Peyer's patch (tissue), 4 donors: ENCODE measurements around the gene SRCIN1.

Source experiments
- POLR2A ChIP-seq, 2 donors: fragments of 450-650 bp; IDR thresholded peaks; one replicate each; pipeline ENCODE4 v1.5.1; 2017; ENCODE audit warnings: antibody characterized with exemption in 2 of 2, mild to moderate bottlenecking in 2 of 2, moderate library complexity in 2 of 2
- TF ChIP-seq, protein P1 (sequence below), 6 experiments: fragments of 450-650 bp in 4 of 6; fragments of 200-600 bp in 2 of 6; sonication (generic) in 1 of 6; IDR thresholded peaks; one replicate each; pipeline ENCODE4 v1.5.1; 2017 to 2019; ENCODE audit warnings: antibody characterized with exemption in 6 of 6, mild to moderate bottlenecking in 3 of 6, moderate library complexity in 1 of 6

DNA sequence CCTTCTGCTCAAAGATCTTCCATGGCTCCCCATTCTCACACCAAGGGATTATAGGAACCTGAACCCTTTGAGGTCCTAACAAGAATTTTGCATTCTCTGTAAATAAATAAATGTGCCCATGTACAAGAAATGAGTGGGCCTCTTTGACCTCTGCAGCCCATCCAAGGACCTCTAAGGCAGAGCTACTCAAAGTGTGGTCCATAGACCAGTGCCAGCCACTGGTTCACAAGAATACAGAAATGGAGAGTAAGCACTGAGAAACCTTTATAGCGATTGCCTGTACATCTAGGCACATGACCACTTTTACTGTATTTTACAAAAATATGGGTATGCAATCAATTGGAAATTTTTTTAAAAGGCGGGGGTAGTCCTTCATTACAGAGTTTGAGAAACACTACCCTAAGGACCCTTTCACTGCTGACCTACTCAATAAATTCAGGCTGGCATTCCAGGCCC lies 7.8 kb upstream of the SRCIN1 start:
- TF ChIP-seq, protein P1, sequence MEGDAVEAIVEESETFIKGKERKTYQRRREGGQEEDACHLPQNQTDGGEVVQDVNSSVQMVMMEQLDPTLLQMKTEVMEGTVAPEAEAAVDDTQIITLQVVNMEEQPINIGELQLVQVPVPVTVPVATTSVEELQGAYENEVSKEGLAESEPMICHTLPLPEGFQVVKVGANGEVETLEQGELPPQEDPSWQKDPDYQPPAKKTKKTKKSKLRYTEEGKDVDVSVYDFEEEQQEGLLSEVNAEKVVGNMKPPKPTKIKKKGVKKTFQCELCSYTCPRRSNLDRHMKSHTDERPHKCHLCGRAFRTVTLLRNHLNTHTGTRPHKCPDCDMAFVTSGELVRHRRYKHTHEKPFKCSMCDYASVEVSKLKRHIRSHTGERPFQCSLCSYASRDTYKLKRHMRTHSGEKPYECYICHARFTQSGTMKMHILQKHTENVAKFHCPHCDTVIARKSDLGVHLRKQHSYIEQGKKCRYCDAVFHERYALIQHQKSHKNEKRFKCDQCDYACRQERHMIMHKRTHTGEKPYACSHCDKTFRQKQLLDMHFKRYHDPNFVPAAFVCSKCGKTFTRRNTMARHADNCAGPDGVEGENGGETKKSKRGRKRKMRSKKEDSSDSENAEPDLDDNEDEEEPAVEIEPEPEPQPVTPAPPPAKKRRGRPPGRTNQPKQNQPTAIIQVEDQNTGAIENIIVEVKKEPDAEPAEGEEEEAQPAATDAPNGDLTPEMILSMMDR (IDR thresholded peaks at IDR 0.05) = no peak
- TF ChIP-seq POLR2A (IDR thresholded peaks at IDR 0.05) = no peak
